GM21423 (cell line): ENCODE data around the gene CNBP.
A peak's percentile ranks its signal among the peaks of the same experiment; 100 is the strongest.
"Not testable (repeated sequence)": the region's sequence is repeated elsewhere in the genome, so short reads cannot be mapped to it uniquely, and the experiment has no call there.

Experiments
- ATAC-seq: cut with Tn5 transposase; IDR thresholded peaks from one replicate; pipeline ENCODE4 v1.9.1; 2021; ENCODE audit warnings: mild to moderate bottlenecking, moderate library complexity; ENCODE audit not compliant: unreplicated experiment

Gene CNBP

GRCh38 chr3:129183569-129184395, at the start of gene CNBP:
TSS of gene CNBP (minus strand) at chr3:129183896. CDS start at chr3:129171757, 12,139 bp downstream.
- ATAC-seq: peak; percentile 97

- no peak for ATAC-seq
Measured at GRCh38 chr3:129231331-129232119, 47.8 kb upstream of the CNBP start.

GRCh38 chr3:129230311-129231019, 46.8 kb upstream of the CNBP start:
- ATAC-seq: no peak

- no peak for ATAC-seq
Measured at GRCh38 chr3:129228891-129229585, 45.3 kb upstream of the CNBP start.

- no peak for ATAC-seq
Measured at GRCh38 chr3:129226374-129226773, 42.7 kb upstream of the CNBP start.

GRCh38 chr3:129224984-129225393, 41.3 kb upstream of the CNBP start:
- no peak for ATAC-seq

GRCh38 chr3:129224387-129224786, 40.7 kb upstream of the CNBP start:
- not testable (repeated sequence) for ATAC-seq

GRCh38 chr3:129218742-129219141, 35.0 kb upstream of the CNBP start:
- ATAC-seq: no peak

- no peak for ATAC-seq
Measured at GRCh38 chr3:129213238-129213637, 29.5 kb upstream of the CNBP start.

GRCh38 chr3:129211772-129212171, 28.1 kb upstream of the CNBP start:
- ATAC-seq: no peak

GRCh38 chr3:129211345-129211744, 27.6 kb upstream of the CNBP start:
- no peak for ATAC-seq

GRCh38 chr3:129207479-129207878, 23.8 kb upstream of the CNBP start:
- no peak for ATAC-seq

- no peak for ATAC-seq
Measured at GRCh38 chr3:129205109-129205832, 21.6 kb upstream of the CNBP start.

GRCh38 chr3:129204473-129204872, 20.8 kb upstream of the CNBP start:
- ATAC-seq: no peak

GRCh38 chr3:129199366-129199765, 15.7 kb upstream of the CNBP start:
- no peak for ATAC-seq

- no peak for ATAC-seq
Measured at GRCh38 chr3:129197321-129197720, 13.6 kb upstream of the CNBP start.

GRCh38 chr3:129196601-129197000, 12.9 kb upstream of the CNBP start:
- ATAC-seq: no peak

GRCh38 chr3:129195731-129196256, 12.1 kb upstream of the CNBP start:
- ATAC-seq: no peak

GRCh38 chr3:129189793-129190192, 6.1 kb upstream of the CNBP start:
- not testable (repeated sequence) for ATAC-seq

GRCh38 chr3:129187857-129188256, 4.2 kb upstream of the CNBP start:
- ATAC-seq: no peak
